Keratinocyte (primary cell): ENCODE results near the gene MCRIP2.

Source experiments
- EZH2 ChIP-seq: IDR thresholded peaks from one replicate; pipeline ENCODE4 v1.6.1; 2012; ENCODE audit warnings: inconsistent platforms, mild to moderate bottlenecking, low read length, moderate library complexity
- TF ChIP-seq, protein P1 (sequence below), 3 experiments: IDR thresholded peaks in 1 of 3; conservative IDR thresholded peaks in 1 of 3; optimal IDR thresholded peaks in 1 of 3; 2 replicates in 2 of 3; 3 replicates in 1 of 3; pipeline versions ENCODE3 to v1.5.1; 2011; ENCODE audit warnings: low read length in 3 of 3, mild to moderate bottlenecking in 3 of 3, moderate library complexity in 2 of 3, control low read depth in 1 of 3, inconsistent platforms in 1 of 3; ENCODE audit not compliant: insufficient read depth in 2 of 3; ENCODE audit errors: extremely low read depth in 1 of 3

DNA sequence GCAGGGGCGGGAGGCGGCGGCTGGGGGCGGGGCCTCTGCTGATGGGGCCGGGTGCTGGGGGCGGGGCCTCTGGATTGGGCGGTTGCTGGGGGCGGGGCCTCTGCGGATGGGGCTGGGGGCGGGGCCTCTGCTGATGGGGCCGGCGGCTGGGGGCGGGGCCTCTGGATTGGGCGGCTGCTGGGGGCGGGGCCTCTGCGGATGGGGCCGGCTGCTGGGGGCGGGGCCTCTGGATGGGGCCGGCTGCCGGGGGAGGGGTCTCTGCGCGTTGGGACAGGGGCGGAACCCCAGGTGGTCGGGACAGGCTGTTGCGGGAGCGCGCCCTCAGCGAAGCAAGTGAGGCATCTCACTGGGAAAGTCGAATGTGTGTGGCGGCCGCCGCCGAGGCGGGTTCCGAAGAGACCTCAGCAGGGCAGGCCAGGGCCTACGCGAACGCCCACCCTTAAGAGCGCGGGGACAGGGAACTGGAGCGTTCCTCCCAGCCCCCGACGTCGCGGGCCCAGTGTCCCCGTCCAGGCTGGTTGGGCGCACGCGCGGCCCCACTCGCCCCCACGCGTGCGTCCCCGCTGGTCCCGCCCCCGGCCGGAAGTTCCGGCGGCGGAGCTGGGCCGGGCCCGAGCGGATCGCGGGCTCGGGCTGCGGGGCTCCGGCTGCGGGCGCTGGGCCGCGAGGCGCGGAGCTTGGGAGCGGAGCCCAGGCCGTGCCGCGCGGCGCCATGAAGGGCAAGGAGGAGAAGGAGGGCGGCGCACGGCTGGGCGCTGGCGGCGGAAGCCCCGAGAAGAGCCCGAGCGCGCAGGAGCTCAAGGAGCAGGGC, 38.4 kb downstream of the MCRIP2 start, which contains the start of gene STUB1:
- TF ChIP-seq, protein P1, sequence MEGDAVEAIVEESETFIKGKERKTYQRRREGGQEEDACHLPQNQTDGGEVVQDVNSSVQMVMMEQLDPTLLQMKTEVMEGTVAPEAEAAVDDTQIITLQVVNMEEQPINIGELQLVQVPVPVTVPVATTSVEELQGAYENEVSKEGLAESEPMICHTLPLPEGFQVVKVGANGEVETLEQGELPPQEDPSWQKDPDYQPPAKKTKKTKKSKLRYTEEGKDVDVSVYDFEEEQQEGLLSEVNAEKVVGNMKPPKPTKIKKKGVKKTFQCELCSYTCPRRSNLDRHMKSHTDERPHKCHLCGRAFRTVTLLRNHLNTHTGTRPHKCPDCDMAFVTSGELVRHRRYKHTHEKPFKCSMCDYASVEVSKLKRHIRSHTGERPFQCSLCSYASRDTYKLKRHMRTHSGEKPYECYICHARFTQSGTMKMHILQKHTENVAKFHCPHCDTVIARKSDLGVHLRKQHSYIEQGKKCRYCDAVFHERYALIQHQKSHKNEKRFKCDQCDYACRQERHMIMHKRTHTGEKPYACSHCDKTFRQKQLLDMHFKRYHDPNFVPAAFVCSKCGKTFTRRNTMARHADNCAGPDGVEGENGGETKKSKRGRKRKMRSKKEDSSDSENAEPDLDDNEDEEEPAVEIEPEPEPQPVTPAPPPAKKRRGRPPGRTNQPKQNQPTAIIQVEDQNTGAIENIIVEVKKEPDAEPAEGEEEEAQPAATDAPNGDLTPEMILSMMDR (optimal IDR thresholded peaks at IDR 0.05 in 1 of 3, IDR thresholded peaks at IDR 0.05 in 1 of 3, conservative IDR thresholded peaks at IDR 0.05 in 1 of 3; ENCODE audit: extremely low read depth in 1 of 3, insufficient read depth in 2 of 3, low read length in 3 of 3): no peak
- TF ChIP-seq EZH2: no peak
